T-helper 1 cell (primary cell): Measurements from ENCODE around the gene ZNF236.
A peak's percentile ranks its signal among the peaks of the same experiment; 100 is the strongest.
"Not testable (repeated sequence)": the region's sequence is repeated elsewhere in the genome, so short reads cannot be mapped to it uniquely, and the experiment has no call there.

Experiments used
- DNase-seq, 5 donors: peaks; one replicate each; pipeline ENCODE4 v3.0.0-alpha.2; 2012 to 2020

Gene ZNF236

DNA sequence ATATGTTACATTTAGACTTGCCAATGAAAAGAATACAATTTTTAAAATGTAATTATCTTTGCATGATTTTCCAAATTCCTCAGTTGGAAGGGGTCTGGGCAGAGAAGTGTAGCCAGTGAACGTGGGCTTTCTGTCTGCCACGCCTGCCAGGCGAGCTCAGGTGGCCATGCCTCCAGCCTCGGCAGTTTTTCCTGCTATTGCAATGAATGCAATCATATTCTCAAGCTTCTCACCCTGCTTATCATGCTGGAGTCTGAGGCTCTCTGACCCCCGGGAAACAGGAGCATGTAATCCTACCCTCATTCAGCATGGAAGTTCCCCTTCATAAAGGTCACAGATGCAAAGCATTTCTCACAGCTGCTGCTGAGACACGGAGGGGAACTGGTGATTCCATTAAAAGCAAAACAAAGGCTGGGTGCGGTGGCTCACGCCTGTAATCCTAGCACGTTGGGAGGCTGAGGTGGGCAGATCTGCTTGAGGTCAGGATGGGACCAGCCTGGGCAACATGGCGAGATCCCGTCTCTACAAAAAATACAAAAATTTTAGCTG is 155.4 kb downstream of the ZNF236 start:
- DNase-seq: no peak

DNA sequence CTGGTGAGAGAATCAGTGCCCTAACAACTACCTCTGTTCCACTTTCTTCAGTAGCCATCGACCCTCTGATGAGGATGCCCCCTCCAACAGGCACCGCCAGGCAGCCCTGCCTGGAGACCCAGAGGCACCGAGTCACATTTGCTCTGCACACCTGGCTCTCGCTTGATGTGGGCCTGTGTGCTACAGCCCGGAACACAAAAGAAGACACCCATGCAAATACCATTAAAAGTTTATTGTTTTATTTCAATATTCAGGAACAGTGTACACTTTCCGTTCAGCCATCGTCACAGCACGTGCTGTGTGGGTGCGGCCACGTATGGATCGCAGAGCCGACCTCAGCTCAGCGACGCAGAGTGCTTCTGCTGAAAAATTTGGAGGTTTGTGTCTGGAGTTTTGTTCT is 156.3 kb downstream of the ZNF236 start:
- DNase-seq: no peak

DNA sequence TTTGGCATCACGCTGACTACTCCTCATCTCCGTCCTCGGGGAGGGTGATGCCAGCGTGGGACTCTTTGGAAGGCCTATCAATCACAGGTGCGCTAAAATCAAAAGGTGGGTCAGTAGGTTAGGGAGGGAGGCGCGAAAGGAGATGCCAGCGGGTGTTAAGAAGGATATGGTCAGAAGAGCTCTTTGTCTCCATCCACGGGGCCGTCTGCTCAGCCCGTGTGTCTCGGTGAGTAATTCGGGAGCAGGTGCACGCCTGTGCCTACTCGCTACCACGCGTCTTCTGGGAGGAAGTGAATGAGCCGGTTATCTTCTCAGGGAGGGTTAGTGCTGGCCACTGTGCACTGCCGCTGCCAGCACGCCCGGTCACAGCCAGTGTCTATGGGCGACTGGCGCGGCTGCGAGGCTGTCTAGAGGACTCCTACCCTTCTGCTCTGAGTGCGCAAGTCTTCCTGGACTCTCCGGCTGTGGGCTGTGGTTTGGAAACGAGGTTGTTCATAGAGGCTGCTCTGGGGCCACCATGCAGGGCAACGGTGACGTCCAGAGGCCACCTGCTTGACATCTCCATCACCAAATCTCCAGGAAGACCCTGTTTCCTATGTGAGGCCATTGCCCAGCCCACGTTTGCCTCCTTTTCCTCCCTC is 156.9 kb downstream of the ZNF236 start:
- no peak for DNase-seq

DNA sequence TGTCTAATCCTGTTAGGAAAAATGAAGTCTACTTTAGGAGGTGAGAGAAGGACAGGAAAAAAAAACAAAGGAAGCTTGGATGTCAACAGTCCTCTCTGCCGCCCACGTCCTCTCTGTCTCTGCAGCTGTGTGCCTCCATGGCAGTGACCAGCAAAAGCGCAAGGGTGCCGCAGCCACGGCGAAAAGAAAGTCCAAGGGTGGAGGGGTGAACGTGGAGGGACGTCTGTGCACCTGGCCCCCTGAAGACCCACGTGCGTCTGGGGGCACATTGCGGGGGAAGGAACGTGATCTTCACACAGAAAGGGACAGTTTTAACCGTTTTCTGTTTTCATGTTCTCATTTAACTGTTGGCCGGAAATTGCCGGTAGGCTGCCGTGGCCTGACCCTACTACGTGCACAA is 157.5 kb downstream of the ZNF236 start:
- DNase-seq: no peak

DNA sequence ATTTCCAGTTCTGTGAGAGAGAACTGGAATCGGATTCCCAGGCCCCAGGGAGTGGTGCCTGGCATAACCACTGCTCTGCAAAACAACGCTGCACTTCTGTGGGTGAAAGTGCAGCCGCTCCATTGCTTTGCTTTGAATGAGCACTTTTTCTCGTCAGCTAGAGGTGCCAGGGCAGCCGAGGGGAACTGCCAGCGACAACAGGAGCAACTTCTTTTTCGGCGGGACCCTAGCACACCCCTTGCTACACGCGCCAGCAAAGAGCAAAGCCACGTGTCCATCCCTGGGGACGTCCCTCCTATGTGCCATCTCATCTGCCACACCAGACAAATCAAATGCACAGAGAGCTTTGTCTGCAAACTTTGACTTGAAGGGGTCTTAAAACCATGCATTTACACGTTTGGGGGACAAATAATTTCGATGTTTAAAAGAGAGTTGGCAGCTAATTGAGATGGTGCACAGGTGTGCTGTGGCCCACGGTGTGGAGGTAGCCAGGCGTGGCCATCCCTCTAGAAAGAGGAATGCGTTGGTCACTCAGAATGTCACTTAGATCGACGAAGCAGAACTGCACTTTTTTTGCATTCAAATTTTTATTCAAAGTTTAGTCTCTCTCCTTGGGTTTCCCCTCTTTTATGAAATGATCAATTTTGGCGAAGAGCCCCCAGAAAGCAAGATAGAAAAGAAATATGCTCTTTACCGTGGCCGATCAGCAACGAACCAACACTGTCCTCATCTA is 158.5 kb downstream of the ZNF236 start:
- DNase-seq: no peak

DNA sequence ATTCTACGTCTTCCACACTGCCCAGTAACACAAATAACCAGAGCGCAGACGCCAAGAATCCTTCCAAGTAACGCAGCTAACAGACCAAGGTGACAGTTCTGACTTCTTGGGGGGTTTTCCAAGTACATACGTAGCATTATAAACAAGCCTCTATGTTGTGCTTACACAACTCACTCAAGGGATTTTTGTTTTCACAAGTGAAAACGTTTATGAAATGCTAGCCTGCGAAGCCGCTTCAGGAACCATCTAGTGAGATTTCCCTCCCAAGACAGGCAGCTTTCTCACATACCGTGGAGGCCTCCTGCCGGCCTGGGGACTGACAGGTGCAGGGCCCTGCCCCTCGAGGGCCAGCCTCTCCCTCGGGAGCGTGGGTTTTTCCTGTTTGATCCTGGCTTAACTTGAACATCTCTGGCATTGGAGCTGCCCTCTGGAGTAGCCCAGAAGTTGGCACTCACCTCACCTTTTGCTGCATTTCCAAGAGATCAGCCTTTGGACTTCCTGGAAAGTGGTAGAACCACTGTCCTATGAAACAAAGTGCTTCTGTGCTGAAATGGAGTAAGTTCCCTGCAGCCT is 159.1 kb downstream of the ZNF236 start:
- DNase-seq: no peak

DNA sequence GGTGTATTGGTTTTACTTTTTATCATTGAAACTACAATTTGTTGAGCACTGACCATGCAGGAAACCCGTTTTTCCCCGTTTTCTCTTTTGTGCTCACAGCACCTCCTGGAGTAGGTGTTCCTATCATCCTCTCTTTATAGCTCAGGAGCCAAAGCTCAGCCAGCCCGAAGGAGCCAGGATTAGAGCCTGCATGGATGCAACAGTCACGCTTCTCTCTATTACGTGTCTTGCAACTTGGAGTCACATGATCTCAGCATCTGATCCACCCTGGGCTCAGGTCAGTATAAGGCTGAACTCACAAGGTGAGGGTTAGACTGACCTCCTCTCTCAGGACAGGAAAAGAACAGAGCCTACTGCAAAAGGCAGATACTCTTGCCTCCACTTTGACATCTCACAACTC is 159.7 kb downstream of the ZNF236 start:
- no peak for DNase-seq

DNA sequence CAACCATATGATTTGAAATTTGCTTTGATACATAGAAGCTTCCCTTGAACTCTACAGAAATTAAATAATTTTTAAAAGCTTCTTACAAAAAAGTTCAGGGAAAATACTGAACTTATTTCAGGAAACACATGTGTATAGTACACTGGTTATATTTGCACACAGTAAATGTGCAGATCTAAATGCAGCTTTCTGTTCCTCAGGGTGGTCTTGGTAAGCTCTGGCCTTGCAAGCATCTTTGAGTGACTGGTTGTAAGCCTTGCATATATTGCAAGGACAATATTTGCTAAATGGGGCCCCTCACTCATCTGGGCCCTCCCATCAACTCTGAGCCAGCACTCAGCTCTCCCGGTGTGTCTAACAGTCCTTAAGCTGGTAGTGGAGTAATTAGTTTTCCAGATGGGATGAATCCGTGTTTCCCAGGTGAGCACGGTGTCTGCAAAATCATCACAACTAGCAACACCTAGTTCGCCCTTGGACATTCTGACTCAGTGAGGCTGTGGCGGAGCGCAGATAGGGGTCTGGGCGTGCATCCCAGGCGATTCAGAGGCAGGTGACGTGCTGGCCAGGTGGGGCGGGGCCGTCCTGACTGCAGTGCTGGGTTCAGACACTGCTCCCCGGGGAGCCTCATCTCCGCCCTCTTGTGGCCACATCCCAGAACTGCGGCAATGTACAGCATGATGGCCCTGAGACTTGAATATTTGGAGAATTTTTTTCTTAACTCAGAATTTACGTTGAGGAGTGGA is 160.7 kb downstream of the ZNF236 start:
- DNase-seq: peak; percentile 61 to 84 (median 75)

DNA sequence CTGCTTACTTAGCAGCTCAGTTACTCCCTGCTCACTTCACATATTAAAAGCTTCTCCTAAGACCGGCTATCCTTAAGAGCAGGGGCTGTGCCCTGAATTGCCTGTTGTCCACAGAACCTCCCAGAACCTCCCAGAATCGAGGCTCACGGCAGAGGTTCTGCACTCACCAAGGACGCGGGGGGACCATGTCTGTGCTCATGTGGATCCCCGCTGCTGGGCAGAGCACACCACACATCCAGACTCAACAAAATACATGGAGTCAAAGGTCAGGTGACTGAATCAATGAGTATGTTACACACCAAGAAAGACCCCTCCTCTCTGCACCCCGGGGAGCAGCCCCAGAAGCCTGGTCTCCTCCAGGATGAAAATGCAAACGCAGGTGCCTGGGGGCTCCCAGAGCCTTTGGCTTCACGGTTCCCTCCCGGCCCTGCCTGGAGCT is 161.3 kb downstream of the ZNF236 start:
- DNase-seq: no peak

DNA sequence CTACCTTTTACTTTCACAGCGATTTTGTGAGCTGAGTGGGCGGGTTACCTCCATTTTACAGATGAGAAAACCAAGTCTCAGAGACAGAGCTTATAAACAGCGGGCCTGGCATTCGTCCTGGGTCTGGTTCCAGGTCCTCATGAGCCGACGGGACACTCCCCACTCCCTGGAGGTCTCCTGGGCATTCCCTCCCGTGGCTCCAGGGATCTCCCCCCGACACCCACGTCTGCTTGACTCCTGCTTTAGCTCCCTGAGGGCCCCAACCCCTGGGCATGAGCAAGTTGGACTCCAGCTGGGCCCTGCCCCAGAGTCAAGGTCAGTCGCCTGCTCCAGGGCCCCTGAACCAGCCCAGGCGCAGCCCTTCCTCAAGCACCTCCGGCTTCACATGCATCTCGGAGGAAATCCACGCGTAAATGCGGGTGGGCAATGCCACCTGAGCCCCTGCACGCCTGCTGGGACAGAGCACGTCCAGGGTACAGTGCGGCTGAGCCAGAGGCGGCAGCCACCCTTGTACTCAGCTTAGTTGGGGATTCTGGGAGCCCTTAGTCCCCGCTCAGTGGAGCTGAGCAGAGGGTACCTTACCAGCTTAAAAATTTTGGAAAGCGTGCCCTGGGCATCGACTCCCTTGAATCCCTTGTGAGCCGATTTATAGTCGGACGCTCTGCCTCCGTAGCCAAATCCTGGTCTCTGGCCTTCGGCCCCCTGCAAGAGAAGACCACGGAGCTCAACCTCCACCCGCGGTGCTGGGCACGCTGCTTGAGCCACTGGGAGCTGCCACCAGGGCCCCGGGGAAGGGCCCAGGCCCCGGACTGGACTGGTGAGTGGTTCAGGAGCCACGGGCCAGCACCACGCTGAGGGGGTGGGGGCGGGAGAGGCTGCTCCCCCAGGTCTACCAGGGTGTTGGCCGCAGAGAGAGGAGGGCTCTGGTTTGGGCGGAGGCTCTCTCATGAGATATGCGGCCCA is 162.1 kb downstream of the ZNF236 start:
- DNase-seq: no peak

DNA sequence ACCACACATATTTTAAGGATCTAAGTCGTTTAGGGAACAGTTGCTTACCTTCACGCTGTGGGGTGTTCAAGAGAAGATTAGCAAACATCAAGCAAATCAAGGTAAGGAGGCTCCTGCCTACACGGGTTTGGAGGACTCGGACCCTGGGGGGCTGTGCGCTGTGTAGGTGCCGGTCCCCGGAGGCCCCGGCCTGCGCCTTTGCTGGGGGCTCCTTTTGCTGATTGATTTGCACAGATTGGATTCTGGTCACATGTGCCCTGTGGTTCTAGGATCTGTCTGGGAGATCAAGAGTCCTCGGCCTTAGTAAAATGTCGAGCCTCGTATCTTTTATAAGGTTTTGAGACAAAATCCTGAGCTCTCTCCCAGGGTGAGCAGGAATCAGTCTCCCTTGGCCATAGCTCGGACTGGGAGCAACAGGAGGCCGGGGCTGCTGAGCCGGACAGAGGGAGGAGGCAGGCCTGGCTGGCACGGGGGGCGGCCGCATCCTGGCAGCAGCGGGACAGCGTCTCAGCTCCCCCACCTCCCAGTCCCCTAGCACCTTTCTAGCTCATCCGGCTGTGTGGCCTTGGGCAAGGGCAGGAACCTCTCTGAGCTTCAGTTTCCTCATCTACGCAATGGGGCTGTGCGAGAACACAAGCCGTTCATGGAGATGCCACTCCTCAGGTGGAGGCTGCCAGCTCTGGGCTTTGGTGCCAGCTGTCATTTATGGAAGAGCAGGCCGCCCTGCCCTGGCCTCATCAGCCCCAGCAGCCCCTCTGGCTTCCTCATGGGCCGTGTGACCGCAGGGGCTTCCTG is 163.0 kb downstream of the ZNF236 start:
- DNase-seq: no peak

DNA sequence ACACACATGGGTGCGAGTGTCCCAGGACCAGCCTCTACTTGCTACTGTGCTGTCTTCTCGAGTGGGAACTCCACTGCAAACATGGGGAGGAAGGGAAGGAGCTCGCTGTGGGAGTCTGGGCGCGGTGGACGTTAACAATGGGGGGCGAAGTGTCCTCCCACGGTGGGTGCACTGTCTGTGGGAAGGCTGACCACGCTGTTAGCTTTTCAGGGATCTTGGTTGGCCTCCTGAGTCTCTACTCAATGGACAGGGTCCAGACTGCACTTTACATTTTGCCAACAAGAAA is 163.5 kb downstream of the ZNF236 start:
- no peak for DNase-seq

DNA sequence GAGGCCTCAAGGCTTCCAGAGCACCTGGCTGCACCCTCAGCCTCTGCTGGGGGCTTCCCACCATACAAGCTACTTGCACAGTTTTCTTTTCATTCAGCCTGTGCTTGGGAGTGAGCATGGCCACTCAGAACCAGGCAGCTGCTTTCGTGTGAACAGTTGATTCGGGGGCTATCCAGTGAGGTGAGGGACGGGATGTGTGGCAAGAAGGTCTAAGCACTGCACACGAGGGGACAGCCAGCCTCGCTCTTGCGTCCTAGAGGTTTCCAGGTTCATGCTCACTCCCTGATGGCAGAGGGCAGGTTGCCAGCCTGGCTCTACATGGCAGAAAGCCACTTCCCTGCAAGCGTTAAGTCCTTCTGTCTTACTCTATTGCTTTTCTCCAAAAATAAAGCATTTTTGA is 164.0 kb downstream of the ZNF236 start:
- DNase-seq: no peak

DNA sequence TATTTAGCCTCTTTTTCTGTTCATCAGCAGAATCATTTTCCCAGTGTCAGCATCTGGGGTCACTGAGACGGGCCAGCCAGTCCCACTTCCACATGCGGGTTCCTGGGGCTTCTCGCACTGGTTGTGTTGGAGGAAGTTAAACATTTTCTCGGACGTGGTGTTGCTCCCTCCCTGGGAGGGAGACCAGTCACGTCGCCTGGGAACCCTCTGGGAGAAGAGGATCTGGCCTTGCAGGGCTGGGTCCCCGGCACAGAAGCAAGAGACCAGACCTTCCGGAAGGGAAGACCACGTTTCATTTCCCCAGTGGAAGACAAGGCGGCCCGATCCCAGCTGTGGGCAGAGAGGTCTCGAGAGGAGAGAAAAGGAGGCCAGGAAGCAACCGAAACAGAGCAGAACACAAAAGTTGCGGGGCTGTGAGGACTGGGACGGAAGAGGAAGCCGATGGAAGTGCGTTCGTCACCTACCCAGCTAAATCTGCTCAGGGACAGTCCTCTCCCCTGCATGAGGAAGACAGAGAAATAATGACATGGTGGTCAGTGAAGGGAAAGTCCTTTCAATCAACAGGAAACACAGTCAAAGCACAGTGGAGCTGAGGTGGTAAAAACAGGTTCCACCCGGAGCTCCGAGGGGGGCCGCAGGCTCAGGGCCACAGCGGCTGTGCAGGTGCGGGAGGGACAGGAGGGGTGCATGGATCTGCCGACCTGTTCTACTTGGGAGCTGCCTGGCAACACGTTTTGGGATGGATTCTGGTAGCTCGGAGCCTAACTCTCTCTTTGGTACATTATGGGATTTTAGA is 165.9 kb downstream of the ZNF236 start:
- no peak for DNase-seq

DNA sequence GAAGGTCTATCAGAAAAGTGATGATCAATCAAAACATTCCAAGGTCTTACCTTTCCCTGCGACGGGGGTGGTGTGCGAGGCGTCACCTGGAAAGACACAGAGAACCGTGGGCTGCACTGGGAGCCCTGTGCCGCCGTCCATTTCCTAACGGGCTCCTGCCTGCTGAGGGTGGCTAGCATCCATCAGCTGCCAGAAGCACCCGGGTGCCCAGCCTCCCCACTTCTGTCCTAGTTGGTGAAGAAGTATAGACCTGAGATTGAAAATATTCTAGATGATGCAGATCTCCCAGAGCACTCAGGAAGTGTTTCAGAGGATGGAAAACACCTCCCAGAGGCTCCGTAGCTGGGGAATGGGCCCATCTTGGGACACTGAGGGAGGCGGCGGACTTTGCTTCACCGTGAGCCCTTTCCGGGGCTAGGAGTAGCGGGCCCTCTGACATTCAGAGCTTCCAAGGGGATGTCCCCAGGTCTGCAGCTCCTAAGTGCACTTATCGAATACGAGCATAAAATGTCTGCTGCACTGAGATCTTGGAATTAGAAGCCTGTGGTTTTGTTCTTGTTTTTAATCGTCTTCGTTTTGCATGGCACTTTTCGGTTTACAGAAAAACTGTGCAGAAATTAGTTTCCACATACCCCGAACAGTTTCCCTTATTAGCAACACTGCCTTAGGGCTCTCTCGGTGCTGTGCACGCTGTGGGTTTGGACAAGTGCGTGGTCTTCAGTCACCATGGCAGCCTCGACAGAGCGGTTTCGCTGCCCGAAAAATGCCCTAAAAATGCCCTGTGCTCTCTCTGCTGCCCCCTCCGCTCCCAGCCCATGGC is 166.7 kb downstream of the ZNF236 start:
- no peak for DNase-seq

DNA sequence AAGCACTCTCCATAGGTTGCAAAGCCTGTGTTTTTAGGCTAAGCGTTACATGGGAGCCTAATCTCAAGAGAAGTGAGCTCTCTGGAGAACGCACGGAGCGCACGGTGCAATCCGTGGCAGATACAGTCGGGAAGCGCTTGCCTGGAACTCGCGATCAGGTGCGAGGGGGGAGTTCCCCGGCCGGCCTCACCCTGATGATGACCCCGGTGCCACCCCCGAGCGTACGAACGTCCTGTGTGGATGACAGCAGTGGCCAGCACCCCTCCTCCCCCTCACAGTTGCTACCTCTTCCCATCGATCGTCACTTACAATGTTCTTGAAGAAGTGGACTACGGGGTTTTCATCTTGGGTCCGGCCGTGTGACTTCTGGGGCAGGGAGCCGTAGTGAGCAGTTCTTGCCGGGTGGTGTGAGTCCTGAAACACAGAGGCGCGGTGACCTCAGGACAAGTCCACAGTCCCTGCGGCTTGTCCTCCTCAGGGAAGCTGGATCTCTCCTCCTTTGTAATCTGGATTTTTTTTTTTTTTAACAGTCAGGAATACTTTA is 167.4 kb downstream of the ZNF236 start:
- no peak for DNase-seq

DNA sequence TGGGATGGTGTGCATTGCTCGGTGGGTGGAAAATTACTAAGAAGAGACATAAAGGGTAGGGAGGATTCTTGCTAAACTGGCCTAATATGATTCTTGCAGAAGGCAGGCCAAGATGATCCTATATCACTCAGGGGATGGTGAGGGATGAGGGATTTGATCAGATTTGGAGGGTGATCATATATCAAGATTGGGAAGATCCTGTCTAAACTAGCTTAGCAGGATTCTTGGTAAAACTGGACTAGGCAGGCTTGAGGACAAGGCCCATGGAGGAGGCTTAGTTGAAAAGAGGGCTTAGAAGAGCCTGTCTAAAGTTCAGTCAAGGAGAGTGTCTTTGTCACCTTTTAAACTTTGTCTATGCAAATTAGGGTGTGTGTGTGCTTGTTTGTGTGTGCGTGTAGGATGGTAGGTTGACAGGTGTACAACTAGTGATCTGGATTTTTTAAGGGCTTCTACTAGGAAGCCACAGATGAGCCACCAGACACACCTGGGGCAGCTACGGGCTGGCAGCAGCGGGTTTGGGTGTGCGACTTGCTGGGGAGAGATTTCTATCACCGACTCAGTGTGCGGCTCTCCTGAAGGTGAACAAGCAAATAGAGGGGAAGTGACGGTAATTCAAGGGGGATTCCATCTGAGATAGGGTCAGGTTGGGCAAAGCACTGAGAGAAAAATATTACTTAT is 168.1 kb downstream of the ZNF236 start:
- not testable (repeated sequence) for DNase-seq

DNA sequence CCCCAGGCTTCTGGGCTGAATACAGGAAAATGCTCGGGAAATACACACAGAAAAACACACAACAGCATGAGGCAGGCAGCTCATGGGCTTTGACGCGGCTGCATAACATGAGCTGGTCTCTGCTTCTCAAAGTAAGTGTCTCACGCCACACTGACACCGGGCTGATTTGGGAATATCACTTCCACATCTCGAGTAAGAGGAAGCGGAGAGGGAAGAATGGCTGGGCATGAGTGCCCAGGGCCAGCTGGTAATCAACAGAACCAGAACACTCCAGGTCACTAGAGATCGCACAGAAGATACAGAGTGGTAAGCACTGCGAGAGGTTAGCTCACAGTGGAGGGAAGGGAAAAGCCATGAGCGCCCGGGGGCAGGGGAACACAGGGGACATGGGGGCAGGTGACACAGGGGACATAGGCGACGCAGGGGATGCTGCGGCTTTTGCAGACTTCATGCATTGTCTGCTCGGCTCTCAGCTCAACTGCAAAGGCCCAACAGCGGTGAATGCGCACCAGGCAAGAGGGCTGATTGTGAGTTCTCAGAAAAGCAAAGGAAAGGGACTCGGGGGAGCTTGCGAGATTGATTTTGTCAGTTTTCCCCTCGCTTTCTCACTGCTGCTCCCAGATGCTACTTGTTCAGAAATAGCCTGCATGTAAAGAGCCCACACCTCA is 168.8 kb downstream of the ZNF236 start:
- DNase-seq: no peak
